HG02571 (cell line): Measurements from ENCODE around the gene ANKS6.

Source experiments
- ATAC-seq: cut with Tn5 transposase; IDR thresholded peaks from one replicate; pipeline ENCODE4 v1.9.1; 2021; ENCODE audit warnings: mild to moderate bottlenecking, moderate library complexity; ENCODE audit not compliant: unreplicated experiment

The ANKS6 gene

DNA sequence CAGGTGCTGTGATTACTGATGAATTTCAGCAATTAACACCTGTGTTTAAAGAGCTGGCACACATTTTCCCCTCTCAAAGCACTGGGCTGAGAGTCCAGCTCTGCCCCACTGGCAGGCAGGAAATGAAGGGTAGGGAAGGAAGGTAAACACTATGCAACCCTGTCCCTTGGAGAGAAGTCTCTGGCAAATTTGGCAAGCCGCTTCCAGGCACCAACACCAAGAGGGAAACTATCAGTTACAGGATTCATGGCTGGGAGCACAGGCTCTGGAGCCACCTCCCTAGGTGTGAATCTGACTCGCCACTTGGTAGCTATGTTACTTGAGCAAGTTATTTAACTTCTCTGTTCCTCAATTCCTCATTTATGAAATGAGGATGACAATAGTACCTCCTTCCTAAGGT lies 3.3 kb downstream of the ANKS6 start:
- no peak for ATAC-seq

DNA sequence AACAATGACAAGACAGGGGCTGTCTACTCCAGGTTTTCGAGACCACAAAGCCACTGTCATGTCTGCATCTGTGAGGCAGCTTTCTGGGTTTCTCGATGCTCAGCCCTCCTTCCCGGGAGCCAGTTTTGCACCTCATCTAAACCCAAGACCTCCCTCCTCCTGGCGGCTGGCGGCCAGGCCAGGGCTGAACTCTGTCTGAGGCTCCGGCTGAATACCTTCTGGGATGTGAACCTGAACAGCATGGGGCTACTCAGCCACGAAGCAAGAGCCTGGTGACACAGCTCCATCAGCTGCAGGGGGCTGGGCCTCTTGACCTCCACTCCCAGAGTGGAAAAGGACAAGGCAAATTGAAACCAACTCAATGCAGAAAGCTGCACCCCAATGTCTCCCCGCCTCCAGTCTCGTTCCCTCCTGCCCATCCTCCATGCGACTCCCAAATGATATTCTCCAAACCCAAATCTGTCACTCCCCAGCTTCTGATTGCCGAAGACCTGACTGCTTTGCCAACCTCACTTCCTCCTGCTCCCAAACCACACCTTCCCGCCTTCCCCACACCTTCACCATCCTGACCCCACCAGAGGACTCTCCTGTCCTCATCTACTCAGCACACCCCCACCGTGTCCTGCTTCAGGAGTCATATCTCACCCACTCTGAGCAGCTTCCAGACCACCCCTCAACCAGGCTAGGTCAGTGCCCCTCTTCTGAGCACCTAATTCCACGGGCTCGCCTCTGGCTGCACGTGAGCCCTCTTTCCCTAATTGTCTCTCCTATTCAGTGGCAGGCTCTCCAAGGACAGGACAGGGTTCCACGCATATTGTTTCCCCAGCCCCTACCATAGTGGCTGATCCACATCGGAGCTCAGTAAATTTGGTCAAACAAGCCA lies 4.5 kb downstream of the ANKS6 start:
- no peak for ATAC-seq

- no peak for ATAC-seq
These were observed 5.3 kb downstream of the ANKS6 start for GRCh38 chr9:98790842-98791607.

DNA sequence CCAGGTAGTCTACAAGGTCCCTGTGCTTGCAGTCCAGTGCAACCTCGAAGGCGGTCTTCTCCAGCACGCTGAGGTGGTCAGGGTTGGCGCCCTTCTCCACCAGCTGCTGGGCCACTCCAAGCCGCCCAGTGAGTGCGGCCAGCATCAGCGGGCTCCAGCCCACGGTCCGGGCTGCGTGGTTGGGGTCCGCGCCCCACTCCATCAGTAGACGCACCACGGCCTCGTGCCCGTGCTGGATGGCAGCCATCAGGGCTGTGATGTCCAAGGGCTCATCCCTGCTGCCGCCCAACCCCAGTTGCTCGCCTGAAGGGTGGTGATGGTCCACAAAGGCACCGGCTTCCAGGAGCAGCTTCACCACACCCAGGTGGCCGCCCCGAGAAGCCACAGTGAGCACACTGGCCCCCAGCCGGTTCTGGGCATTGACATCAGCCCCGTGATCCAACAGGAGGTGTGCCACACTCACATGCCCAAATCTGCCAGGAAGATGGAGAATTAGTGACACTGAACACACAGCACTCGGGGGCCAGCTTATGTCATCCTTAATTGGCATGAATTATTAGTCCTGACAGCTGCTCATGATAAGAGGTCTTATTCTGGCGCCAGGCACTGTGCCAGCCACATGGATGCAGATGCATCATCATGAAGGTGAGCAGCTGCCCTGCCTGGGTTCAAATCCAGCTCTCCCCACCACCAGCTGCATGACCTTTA lies 6.1 kb downstream of the ANKS6 start:
- no peak for ATAC-seq

GRCh38 chr9:98789483-98790133 lies 6.7 kb downstream of the ANKS6 start:
- ATAC-seq = no peak

- ATAC-seq = no peak
These were observed 8.5 kb downstream of the ANKS6 start for GRCh38 chr9:98787766-98788335.

- no peak for ATAC-seq
These were observed 9.4 kb downstream of the ANKS6 start for GRCh38 chr9:98786750-98787510.

DNA sequence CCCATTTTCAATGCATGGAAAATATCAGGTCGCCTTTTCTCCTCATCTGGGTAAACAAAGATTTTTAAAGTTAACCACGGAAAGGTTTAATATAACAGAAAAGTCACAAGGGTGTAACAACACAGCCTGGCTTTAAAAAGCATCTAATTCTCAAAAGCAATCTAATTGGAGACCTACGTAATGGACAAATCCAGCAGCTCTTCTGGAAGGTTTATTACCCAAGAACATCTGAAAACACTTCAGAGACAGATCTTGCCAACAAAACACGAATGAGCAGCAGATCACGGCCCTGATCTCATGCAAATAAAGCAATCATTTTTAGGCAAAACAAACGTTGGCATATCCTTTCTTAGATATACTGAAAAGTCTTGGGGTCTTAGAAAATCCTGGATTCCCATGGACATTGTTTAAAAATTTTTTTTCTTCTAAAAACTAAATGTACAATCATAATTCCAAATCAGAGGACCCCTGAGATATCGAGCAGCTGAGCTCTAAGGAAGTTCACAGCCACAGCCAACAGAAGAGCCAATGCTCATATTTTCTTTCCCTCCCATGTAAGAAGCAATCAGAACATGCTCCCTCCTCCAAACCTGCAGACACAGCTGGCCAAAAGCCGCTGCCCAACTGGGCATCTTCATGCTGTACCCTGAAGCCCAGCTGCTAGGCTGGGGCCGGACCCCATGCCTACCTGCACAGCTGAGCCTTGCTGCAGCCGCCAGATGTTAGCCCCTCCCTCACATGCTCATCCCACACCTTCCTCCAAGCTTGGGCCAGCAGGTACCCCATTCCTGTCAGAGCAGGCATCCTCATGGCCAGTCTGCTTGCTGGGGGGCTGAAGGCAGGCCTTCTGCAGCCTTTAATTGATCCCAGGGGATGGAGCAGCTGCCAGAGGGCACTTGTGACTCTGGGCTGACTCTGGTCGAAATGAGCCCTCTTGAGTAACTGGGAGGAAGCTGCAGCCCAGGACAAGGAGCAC lies 11.2 kb downstream of the ANKS6 start:
- ATAC-seq = no peak

DNA sequence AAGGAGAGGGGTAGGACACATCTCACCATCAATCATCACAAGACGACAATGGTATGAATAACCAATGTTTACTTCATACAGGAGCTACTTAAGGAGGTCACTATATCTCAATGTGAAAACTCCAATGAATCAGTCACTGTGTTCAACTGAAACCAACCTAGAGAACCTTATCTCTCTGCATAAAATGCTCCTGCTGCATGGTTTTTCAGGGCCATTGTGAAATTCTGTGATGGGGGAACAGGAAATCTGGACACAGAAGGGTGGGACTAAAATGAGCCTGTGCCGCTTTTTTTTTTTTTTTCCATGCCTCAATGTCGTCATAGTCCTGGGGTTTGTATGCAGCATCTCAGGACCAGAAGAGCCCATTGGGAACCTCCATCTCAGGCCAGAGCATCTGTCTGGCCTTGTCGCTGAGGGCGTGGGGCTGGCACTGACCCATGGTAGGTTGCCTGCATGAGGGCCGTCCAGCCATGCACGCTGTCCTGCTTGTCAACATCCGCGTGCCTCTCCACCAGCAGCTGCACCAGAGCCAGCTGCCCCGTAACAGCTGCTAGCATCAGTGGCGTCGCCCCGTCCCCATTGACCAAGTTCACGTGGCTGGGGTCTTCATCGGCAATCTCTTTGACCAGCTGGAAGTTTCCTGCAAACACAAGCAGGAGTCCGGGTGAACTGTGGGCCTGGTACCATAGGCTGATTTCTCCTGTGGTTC lies 12.7 kb downstream of the ANKS6 start:
- ATAC-seq = no peak

DNA sequence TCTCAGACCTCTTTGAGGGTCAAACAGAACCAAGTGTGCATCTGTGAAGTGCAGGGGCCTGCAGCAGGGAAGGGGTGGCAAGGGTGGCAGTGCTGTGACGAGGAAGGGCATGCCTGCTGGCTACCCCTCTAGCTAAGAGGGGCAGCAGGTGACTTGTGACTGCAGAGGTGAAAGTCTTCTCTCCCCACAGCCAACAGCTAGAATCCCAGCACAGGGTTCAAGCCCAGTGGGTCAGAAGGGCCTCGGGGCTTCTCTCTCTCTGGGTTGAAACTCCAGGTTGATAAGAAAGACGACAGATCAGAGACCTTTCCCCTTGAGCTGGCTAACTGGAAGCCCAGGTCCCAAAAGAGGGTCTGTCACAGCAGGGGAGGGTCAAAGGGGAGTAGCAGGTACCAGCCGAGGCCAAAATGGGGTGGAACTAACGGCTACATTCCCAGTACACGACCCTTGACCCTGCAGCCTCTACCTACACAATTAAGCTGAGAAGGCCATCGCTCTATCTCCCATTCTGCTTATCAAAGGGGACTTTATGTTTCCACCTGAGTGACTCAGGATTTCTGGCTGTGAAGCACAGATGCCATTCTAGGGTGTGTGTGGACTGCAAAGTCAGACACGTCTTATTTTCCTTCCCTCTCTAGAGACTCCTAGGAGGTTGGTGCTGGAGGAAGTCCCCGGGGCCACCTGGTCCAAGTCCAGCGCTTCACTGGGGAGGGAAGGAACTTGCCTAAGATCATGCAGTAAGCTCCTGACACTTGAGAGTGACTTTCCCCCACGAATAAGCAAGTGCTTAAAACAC lies 14.6 kb downstream of the ANKS6 start:
- ATAC-seq = no peak

DNA sequence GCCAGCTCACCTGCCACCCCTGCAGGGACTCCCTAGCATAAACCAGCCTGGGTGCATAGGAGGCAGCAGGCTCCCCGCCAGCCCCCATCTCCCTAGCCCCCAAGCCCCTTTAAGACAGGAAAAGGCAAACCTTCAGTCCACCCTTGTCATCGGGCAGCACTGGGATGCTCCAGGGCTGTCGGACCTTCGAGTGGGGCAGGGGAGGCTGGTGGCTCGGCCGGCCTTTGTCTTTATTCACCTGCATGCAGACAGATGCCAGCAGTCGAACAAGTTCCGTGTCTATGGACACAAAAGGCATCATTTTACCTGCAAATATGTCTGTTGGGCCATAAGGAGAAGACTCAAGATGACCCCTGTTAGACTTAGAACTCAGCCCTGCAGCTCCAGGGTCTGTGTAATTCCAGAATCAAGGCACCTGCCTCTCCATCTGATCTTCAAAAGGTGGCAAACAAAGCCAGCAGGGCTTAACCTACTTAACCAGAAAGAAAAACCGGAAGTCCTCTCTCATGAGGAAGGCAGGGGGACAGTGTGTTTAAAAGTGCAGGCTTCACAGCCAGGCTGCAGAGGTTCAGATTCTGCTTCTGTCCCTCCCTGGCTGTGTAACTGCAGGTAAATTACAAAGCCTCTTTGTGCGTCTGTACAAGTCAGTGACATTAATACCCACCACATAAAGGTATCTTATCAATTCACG lies 16.2 kb downstream of the ANKS6 start:
- ATAC-seq = no peak

- no peak for ATAC-seq
These were observed 17.4 kb downstream of the ANKS6 start for GRCh38 chr9:98778711-98779530.

- ATAC-seq = no peak
These were observed 18.1 kb downstream of the ANKS6 start for GRCh38 chr9:98778251-98778650.

DNA sequence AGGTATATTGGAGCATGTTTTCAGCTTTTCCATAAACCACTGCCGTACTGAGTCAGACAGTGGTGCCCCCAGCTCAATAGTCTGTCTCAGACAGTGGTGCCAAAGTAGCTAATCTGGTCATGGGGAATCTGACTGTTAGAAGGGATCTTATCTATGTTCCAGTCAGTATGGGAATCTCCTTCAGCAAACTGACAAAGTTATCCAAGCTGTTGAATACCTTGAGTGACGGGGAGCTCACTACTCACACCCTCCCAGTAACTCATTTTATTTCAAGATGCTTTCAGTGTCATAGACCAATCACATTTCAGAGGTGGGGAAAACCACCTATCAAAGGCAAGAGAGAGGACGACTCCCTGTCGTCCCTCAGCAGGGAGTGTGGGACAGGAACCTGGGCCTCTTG lies 18.7 kb downstream of the ANKS6 start:
- no peak for ATAC-seq

DNA sequence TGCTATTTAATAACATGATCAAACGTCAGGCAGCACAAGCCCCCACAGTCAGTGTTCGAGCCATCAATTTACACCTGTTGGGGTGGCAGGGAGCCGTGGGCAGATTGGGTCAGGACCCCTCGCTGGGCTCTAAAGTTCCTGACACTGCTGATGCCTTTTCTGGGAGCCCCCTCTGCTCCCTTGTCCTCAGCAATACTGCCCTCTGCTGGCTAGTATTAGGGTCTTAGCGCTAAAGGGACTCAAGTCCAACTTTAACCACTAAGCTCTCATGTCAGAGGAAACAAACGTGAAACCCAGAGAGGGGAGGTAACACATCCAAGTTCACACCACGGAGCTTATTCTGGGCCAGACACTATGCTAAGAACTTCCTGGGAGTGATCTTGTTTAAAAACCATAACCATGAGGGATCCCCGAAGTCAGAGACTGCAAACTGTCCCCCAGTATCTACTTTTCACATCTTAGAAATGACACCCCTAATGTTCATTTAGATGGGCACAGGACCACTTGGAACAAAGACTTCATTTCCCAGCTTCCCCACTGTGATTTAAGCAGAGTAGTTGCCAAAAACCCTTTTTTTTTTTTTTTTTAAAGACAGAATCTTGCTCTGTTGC lies 20.4 kb downstream of the ANKS6 start:
- ATAC-seq = no peak

DNA sequence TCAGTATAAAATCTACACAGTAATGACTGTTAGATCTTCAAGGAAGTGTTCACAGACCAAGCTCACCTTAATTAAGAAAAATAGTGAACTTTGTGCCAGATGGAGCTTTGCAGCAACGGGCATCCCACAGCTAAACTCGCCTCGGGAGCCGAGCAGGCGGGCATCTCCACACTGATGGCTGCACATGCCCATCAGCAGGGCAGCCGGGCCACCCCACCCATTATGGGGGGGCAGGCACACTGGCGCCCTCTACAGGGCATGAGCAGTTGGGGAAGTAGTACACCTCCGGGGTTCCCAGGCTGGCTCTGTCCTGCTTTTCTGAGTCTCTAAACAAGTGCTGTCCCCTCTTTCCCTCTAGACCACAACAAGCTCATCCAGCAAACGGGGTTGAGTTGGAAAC lies 21.6 kb downstream of the ANKS6 start:
- ATAC-seq = no peak
